Activated CD8-positive, alpha-beta memory T cell treated with anti-CD3 and anti-CD28 coated beads for 4 hours (primary cell): ENCODE results near the gene PRRC2C.

ENCODE experiments used
- DNase-seq, 2 donors: peaks; one replicate each; pipeline ENCODE4 v3.0.0-alpha.2; 2020; ENCODE audit warnings: low read depth in 2 of 2

PRRC2C gene

GRCh38 chr1:171636141-171636540 is 150.8 kb downstream of the PRRC2C start:
- DNase-seq: no peak

GRCh38 chr1:171637928-171638576 is 152.7 kb downstream of the PRRC2C start:
- DNase-seq: no peak

- no peak for DNase-seq
Observed at GRCh38 chr1:171640225-171640624, 154.9 kb downstream of the PRRC2C start.

- no peak for DNase-seq
Observed at GRCh38 chr1:171641076-171641864, 155.9 kb downstream of the PRRC2C start.

- DNase-seq: no peak
Observed at GRCh38 chr1:171642197-171642596, 156.9 kb downstream of the PRRC2C start.
